NCI-H1092 treated with DMSO at 0.1 percent for 48 hours (cell line): Measurements from ENCODE around the gene CHD9.
A peak's percentile ranks its signal among the peaks of the same experiment; 100 is the strongest.
"Not testable (repeated sequence)": the region's sequence is repeated elsewhere in the genome, so short reads cannot be mapped to it uniquely, and the experiment has no call there.

Experiments
- DNase-seq: peaks from one replicate; lab custom pipeline; 2025; lab: John Stamatoyannopoulos, UW

The CHD9 gene

GRCh38 chr16:53282328-53282727, 227.5 kb downstream of the CHD9 start:
- DNase-seq, result no peak

GRCh38 chr16:53282975-53283946, 228.5 kb downstream of the CHD9 start:
- DNase-seq, result peak; percentile 57

GRCh38 chr16:53285236-53285635, 230.4 kb downstream of the CHD9 start:
- no peak for DNase-seq

- no peak for DNase-seq
These were observed 235.7 kb downstream of the CHD9 start for GRCh38 chr16:53290520-53290919.

- DNase-seq, result no peak
These were observed 237.1 kb downstream of the CHD9 start for GRCh38 chr16:53291757-53292392.

- no peak for DNase-seq
These were observed 242.7 kb downstream of the CHD9 start for GRCh38 chr16:53297477-53297876.

- no peak for DNase-seq
These were observed 249.5 kb downstream of the CHD9 start for GRCh38 chr16:53304334-53304733.

- no peak for DNase-seq
These were observed 251.0 kb downstream of the CHD9 start for GRCh38 chr16:53305743-53306142.

- DNase-seq, result no peak
These were observed 254.7 kb downstream of the CHD9 start for GRCh38 chr16:53309457-53309856.

GRCh38 chr16:53320992-53321391, 266.2 kb downstream of the CHD9 start:
- no peak for DNase-seq

- DNase-seq, result no peak
These were observed 269.1 kb downstream of the CHD9 start for GRCh38 chr16:53323924-53324323.

- not testable (repeated sequence) for DNase-seq
These were observed 276.2 kb downstream of the CHD9 start for GRCh38 chr16:53330991-53331390.

- no peak for DNase-seq
These were observed 279.8 kb downstream of the CHD9 start for GRCh38 chr16:53334581-53334980.

GRCh38 chr16:53337294-53337693, 282.5 kb downstream of the CHD9 start:
- no peak for DNase-seq

- no peak for DNase-seq
These were observed 287.0 kb downstream of the CHD9 start for GRCh38 chr16:53341792-53342191.

- DNase-seq, result no peak
These were observed 300.3 kb downstream of the CHD9 start for GRCh38 chr16:53355064-53355463.

- no peak for DNase-seq
These were observed 301.9 kb downstream of the CHD9 start for GRCh38 chr16:53356478-53357207.

- DNase-seq, result no peak
These were observed 302.4 kb downstream of the CHD9 start for GRCh38 chr16:53357208-53357586.

- no peak for DNase-seq
These were observed 303.2 kb downstream of the CHD9 start for GRCh38 chr16:53357955-53358354.

GRCh38 chr16:53358884-53359283, 304.1 kb downstream of the CHD9 start:
- peak; percentile 10 for DNase-seq

GRCh38 chr16:53369921-53370320, 315.1 kb downstream of the CHD9 start:
- no peak for DNase-seq

GRCh38 chr16:53370827-53371226, 316.0 kb downstream of the CHD9 start:
- no peak for DNase-seq
